Endothelial cell of umbilical vein (primary cell): Measurements from ENCODE around the gene CUBN.

Experiments used
- CTCF ChIP-seq, 2 donors: IDR thresholded peaks; 1 replicate in 1 of 2; 2 replicates in 1 of 2; pipeline ENCODE4 v1.5.1; 2011; ENCODE audit warnings: low read length in 2 of 2, mild to moderate bottlenecking in 2 of 2, moderate library complexity in 2 of 2, control low read depth in 1 of 2, inconsistent platforms in 1 of 2, low read depth in 1 of 2; ENCODE audit not compliant: insufficient read depth in 1 of 2; ENCODE audit errors: extremely low read depth in 1 of 2
- EZH2 ChIP-seq: IDR thresholded peaks from 2 replicates; pipeline ENCODE4 v1.6.1; 2012; ENCODE audit warnings: borderline replicate concordance, low read depth, mild to moderate bottlenecking, moderate library complexity, low read length, inconsistent platforms; ENCODE audit not compliant: severe bottlenecking
- JUN ChIP-seq: IDR thresholded peaks from 2 replicates; pipeline ENCODE4 v1.6.1; 2011; ENCODE audit warnings: borderline replicate concordance, low read depth; ENCODE audit not compliant: insufficient read length, insufficient read depth
- MYC ChIP-seq: IDR thresholded peaks from one replicate; pipeline ENCODE4 v1.6.1; 2011; ENCODE audit warnings: mild to moderate bottlenecking, low read depth, low read length
- POLR2A ChIP-seq: IDR thresholded peaks from 2 replicates; pipeline ENCODE4 v1.6.1; 2012; ENCODE audit warnings: low read depth, mild to moderate bottlenecking, control low read depth, low read length
- POLR2AphosphoS5 ChIP-seq: IDR thresholded peaks from 2 replicates; pipeline ENCODE4 v1.6.1; 2012; ENCODE audit warnings: low read depth, mild to moderate bottlenecking, control low read depth, low read length, moderate library complexity; ENCODE audit not compliant: insufficient read depth

- TF ChIP-seq CTCF (IDR thresholded peaks at IDR 0.05; ENCODE audit: extremely low read depth in 1 of 2, insufficient read depth in 1 of 2, low read depth in 1 of 2, low read length in 2 of 2): no peak
- no peak for TF ChIP-seq POLR2A
- TF ChIP-seq POLR2AphosphoS5: no peak
- no peak for TF ChIP-seq EZH2
- TF ChIP-seq MYC: no peak
- no peak for TF ChIP-seq JUN
Observed at GRCh38 chr10:16904049-16904448, 225.6 kb downstream of the CUBN start.
